HEK293 (cell line): ENCODE measurements around the gene SNAPC5.

Experiments used
- CTCF ChIA-PET: fragments of 350-600 bp; formaldehyde crosslinking; extraction: SDS; loops from one replicate; lab custom pipeline; 2021; ENCODE audit warnings: antibody characterized with exemption; lab: Yijun Ruan, JAX
- POLR2A ChIA-PET: fragments of 300-600 bp; formaldehyde crosslinking; extraction: SDS; loops from one replicate; lab custom pipeline; 2020; ENCODE audit warnings: antibody characterized with exemption, inconsistent platforms; lab: Yijun Ruan, JAX
- H3K27ac ChIP-seq: fragments of 200-500 bp; sonication (Bioruptor generic); 2 replicates; pipeline ENCODE4 v1.5.1; 2014; ENCODE audit warnings: low read depth, low read length, control low read depth, inconsistent platforms; ENCODE audit errors: extremely low read depth
- H3K36me3 ChIP-seq, 2 experiments: fragments of 200-500 bp in 1 of 2; sonication (Bioruptor generic) in 1 of 2; 1 replicate in 1 of 2; 2 replicates in 1 of 2; pipeline ENCODE4 v1.5.1; 2014 to 2017; ENCODE audit warnings: inconsistent platforms in 2 of 2, low read length in 2 of 2; ENCODE audit not compliant: control insufficient read depth in 2 of 2, insufficient read depth in 1 of 2
- H3K4me1 ChIP-seq: fragments of 200-500 bp; sonication (Bioruptor generic); 2 replicates; pipeline ENCODE4 v1.5.1; 2014; ENCODE audit warnings: mild to moderate bottlenecking, low read length, inconsistent platforms; ENCODE audit not compliant: control insufficient read depth, insufficient read depth
- H3K4me3 ChIP-seq: 2 replicates; pipeline ENCODE4 v1.5.1; 2011; ENCODE audit warnings: low read depth, mild to moderate bottlenecking, control low read depth, low read length, moderate library complexity
- H3K9me3 ChIP-seq: fragments of 200-500 bp; sonication (Bioruptor generic); 2 replicates; pipeline ENCODE4 v1.5.1; 2014; ENCODE audit warnings: low read depth, low read length, inconsistent platforms; ENCODE audit not compliant: control insufficient read depth, insufficient read depth
- BCL11B ChIP-seq: fragments of 450-650 bp; formaldehyde crosslinking; IDR thresholded peaks from 2 replicates; pipeline ENCODE4 v1.5.1; 2016; ENCODE audit warnings: low read depth, missing biosample characterization, missing genetic modification characterization
- EGR2 ChIP-seq: fragments of 450-650 bp; formaldehyde crosslinking; IDR thresholded peaks from 2 replicates; pipeline ENCODE4 v1.5.1; 2016; ENCODE audit warnings: low read depth, missing biosample characterization, missing genetic modification characterization
- FEZF1 ChIP-seq: fragments of 450-650 bp; formaldehyde crosslinking; IDR thresholded peaks from 2 replicates; pipeline ENCODE4 v1.5.1; 2016; ENCODE audit warnings: missing biosample characterization, missing genetic modification characterization
- GLI4 ChIP-seq: fragments of 450-650 bp; formaldehyde crosslinking; IDR thresholded peaks from 2 replicates; pipeline ENCODE4 v1.5.1; 2016; ENCODE audit warnings: missing biosample characterization, missing genetic modification characterization
- GLIS1 ChIP-seq: fragments of 450-650 bp; formaldehyde crosslinking; IDR thresholded peaks from 2 replicates; pipeline ENCODE4 v1.5.1; 2016; ENCODE audit warnings: missing biosample characterization, missing genetic modification characterization
- KLF10 ChIP-seq: fragments of 450-650 bp; IDR thresholded peaks from 2 replicates; pipeline ENCODE4 v1.5.1; 2018; ENCODE audit warnings: missing biosample characterization, mild to moderate bottlenecking, missing genetic modification characterization
- OVOL3 ChIP-seq: fragments of 450-650 bp; formaldehyde crosslinking; IDR thresholded peaks from 2 replicates; pipeline ENCODE4 v1.5.1; 2016; ENCODE audit warnings: missing biosample characterization, missing genetic modification characterization
- SETDB1 ChIP-seq: IDR thresholded peaks from one replicate; pipeline ENCODE4 v1.6.1; 2017; ENCODE audit warnings: mild to moderate bottlenecking, low read length, moderate library complexity, mixed read lengths; ENCODE audit not compliant: insufficient read length
- ZBTB17 ChIP-seq: fragments of 450-650 bp; formaldehyde crosslinking; IDR thresholded peaks from 2 replicates; pipeline ENCODE4 v1.5.1; 2016; ENCODE audit warnings: missing biosample characterization, missing genetic modification characterization
- ZBTB20 ChIP-seq: fragments of 450-650 bp; formaldehyde crosslinking; IDR thresholded peaks from 2 replicates; pipeline ENCODE4 v1.5.1; 2016; ENCODE audit warnings: missing biosample characterization, missing genetic modification characterization
- ZFP69B ChIP-seq: fragments of 450-650 bp; formaldehyde crosslinking; IDR thresholded peaks from 2 replicates; pipeline ENCODE4 v1.5.1; 2016; ENCODE audit warnings: missing biosample characterization, missing genetic modification characterization
- ZIC2 ChIP-seq: fragments of 450-650 bp; formaldehyde crosslinking; IDR thresholded peaks from 2 replicates; pipeline ENCODE4 v1.5.1; 2016; ENCODE audit warnings: missing biosample characterization, missing genetic modification characterization
- ZNF133 ChIP-seq: fragments of 450-650 bp; formaldehyde crosslinking; IDR thresholded peaks from 2 replicates; pipeline ENCODE4 v1.5.1; 2016; ENCODE audit warnings: missing biosample characterization, missing genetic modification characterization
- ZNF174 ChIP-seq: fragments of 450-650 bp; formaldehyde crosslinking; IDR thresholded peaks from 2 replicates; pipeline ENCODE4 v1.5.0; 2017; ENCODE audit warnings: missing biosample characterization, mild to moderate bottlenecking, missing genetic modification characterization
- ZNF214 ChIP-seq: fragments of 450-650 bp; formaldehyde crosslinking; IDR thresholded peaks from 2 replicates; pipeline ENCODE4 v1.5.1; 2017; ENCODE audit warnings: missing biosample characterization, mild to moderate bottlenecking, missing genetic modification characterization, borderline replicate concordance
- ZNF23 ChIP-seq: fragments of 450-650 bp; formaldehyde crosslinking; IDR thresholded peaks from 2 replicates; pipeline ENCODE4 v1.5.1; 2016; ENCODE audit warnings: missing biosample characterization, missing genetic modification characterization, borderline replicate concordance
- ZNF248 ChIP-seq: fragments of 450-650 bp; formaldehyde crosslinking; IDR thresholded peaks from 2 replicates; pipeline ENCODE4 v1.5.1; 2017; ENCODE audit warnings: missing biosample characterization, missing genetic modification characterization
- ZNF311 ChIP-seq: fragments of 450-650 bp; formaldehyde crosslinking; IDR thresholded peaks from 2 replicates; pipeline ENCODE4 v1.5.1; 2017; ENCODE audit warnings: missing biosample characterization, missing genetic modification characterization, borderline replicate concordance
- ZNF514 ChIP-seq: fragments of 450-650 bp; formaldehyde crosslinking; IDR thresholded peaks from 2 replicates; pipeline ENCODE4 v1.5.1; 2016; ENCODE audit warnings: missing biosample characterization, missing genetic modification characterization
- ZNF560 ChIP-seq: fragments of 450-650 bp; formaldehyde crosslinking; IDR thresholded peaks from 2 replicates; pipeline ENCODE4 v1.5.1; 2017; ENCODE audit warnings: missing biosample characterization, missing genetic modification characterization, borderline replicate concordance
- ZNF623 ChIP-seq: fragments of 450-650 bp; formaldehyde crosslinking; IDR thresholded peaks from 2 replicates; pipeline ENCODE4 v1.5.1; 2016; ENCODE audit warnings: missing biosample characterization, missing genetic modification characterization
- ZNF747 ChIP-seq: fragments of 450-650 bp; formaldehyde crosslinking; IDR thresholded peaks from 2 replicates; pipeline ENCODE4 v1.5.1; 2016; ENCODE audit warnings: missing biosample characterization, missing genetic modification characterization
- ZNF768 ChIP-seq: fragments of 450-650 bp; formaldehyde crosslinking; IDR thresholded peaks from 2 replicates; pipeline ENCODE4 v1.5.1; 2018; ENCODE audit warnings: missing biosample characterization, mild to moderate bottlenecking, missing genetic modification characterization
- TF ChIP-seq, protein P1 (sequence below): fragments of 450-650 bp; formaldehyde crosslinking; IDR thresholded peaks from 2 replicates; pipeline ENCODE4; 2016; ENCODE audit warnings: missing biosample characterization, missing genetic modification characterization
- TF ChIP-seq, protein P2 (sequence below): fragments of 450-650 bp; formaldehyde crosslinking; IDR thresholded peaks from 2 replicates; pipeline ENCODE4 v1.5.1; 2016; ENCODE audit warnings: missing biosample characterization, missing genetic modification characterization
- TF ChIP-seq, protein P3 (sequence below): fragments of 450-650 bp; formaldehyde crosslinking; IDR thresholded peaks from 2 replicates; pipeline ENCODE4 v1.5.1; 2016; ENCODE audit warnings: missing biosample characterization, missing genetic modification characterization, borderline replicate concordance
- TF ChIP-seq, protein P4 (sequence below): fragments of 450-650 bp; formaldehyde crosslinking; IDR thresholded peaks from 2 replicates; pipeline ENCODE4 v1.5.1; 2017; ENCODE audit warnings: missing biosample characterization, mild to moderate bottlenecking, missing genetic modification characterization, moderate library complexity

SNAPC5 gene

DNA sequence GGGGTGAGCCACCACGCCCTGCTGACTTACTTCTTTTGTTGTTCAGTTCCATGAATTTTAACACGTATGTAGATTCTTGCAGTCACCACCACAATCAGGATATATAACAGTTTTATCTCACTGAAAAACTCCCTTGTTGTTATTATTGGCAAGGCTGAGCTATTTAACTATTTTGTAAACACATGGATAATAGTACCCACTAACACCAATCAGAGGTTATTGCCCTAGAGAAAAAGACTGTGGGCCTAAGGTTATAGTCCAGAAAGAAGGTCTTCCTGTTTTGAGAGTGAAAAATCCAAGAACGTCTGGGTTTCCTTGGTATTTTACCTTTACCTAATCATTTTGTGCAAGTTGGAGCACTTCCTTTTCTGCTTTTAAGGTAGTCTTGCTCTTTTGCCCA is 17.0 kb upstream of the SNAPC5 start:
- Histone ChIP-seq H3K9me3 (no peaks in the 10 kb centered on the region), H3K36me3 (peaks cover 54 to 61% of the 10 kb centered on the region in 2 experiments), H3K4me1 (no peaks in the 10 kb centered on the region)
- TF ChIP-seq EGR2 (no peak), BCL11B (no peak), ZNF623 (tag by site-specific recombination) (no peak), GLI4 (tag by site-specific recombination) (no peak), ZNF560 (tag by site-specific recombination) (no peak), ZNF514 (tag by site-specific recombination) (no peak), ZNF747 (no peak), SETDB1 (no peak), ZNF23 (no peak)
- TF ChIP-seq, all 188 proteins: peak for 0
- H3K4me3 ChIP-seq: no peak overlapping the region
- CTCF ChIA-PET: interaction anchor here (0.7 kb wide), 1 partner anchor 321 kb away, joined by 5 read pairs; no protein-coding TSS in a partner anchor
- POLR2A ChIA-PET: interaction anchor here (0.7 to 2.0 kb wide), 2 partner anchors 10 to 221 kb away, joined by 3 to 6 read pairs; partner anchors contain the start of genes DIS3L, RPL4 and ZWILCH
- H3K27ac ChIP-seq: no peak overlapping the region

DNA sequence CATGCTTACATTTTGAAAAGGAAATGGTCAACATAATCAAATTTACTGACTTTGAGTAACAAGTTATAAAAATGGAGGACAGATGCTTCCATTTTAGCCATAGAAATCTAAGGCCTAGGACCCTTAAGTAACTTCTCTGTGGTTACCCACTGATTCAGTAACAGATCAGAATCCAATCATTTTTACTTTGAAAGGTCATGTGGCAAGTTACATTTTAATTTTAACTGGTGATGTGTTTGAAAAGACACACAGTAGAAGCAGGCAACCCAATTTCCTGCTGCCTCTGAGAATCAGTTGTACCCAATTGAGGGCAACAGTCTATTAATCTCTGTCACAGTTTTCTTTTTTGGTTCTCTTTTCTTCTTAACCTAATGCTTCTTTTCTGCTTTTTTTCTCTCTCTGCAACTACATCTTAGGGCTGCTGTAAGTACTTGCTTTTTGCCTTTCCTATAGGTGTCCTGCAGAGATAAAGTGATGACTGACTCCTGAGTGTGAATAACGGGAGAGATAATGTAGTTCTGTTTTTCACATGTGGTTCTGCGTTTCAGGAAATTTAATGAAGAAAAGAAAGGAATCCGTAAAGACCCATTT is 10.8 kb upstream of the SNAPC5 start:
- POLR2A ChIA-PET: no interaction called here
- no peaks in the 10 kb centered on the region for H3K9me3 ChIP-seq
- TF ChIP-seq ZNF133 (tag by site-specific recombination): no peak
- TF ChIP-seq ZNF248 (tag by site-specific recombination): no peak
- no peak for TF ChIP-seq ZNF214 (tag by site-specific recombination)
- TF ChIP-seq ZNF311 (tag by site-specific recombination): no peak
- TF ChIP-seq, protein P1, sequence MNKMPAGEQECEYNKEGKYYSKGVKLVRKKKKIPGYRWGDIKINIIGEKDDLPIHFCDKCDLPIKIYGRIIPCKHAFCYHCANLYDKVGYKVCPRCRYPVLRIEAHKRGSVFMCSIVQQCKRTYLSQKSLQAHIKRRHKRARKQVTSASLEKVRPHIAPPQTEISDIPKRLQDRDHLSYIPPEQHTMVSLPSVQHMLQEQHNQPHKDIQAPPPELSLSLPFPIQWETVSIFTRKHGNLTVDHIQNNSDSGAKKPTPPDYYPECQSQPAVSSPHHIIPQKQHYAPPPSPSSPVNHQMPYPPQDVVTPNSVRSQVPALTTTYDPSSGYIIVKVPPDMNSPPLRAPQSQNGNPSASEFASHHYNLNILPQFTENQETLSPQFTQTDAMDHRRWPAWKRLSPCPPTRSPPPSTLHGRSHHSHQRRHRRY: no peak
- TF ChIP-seq FEZF1 (tag by site-specific recombination): no peak
- no peak for TF ChIP-seq ZNF174 (tag by site-specific recombination)
- TF ChIP-seq ZNF768: no peak
- TF ChIP-seq, all 188 proteins: peak for 0
- Histone ChIP-seq H3K4me3 (no peak overlapping the region), H3K27ac (no peak overlapping the region), H3K36me3 (peaks cover 20 to 25% of the 10 kb centered on the region in 2 experiments), H3K4me1 (peaks cover 3% of the 10 kb centered on the region; the same call in 1 of the 2 replicates)
- CTCF ChIA-PET: interaction anchor here (2.2 to 3.0 kb wide), 2 partner anchors 10 to 11 kb away, joined by 10 to 23 read pairs; partner anchors contain the start of gene SNAPC5

DNA sequence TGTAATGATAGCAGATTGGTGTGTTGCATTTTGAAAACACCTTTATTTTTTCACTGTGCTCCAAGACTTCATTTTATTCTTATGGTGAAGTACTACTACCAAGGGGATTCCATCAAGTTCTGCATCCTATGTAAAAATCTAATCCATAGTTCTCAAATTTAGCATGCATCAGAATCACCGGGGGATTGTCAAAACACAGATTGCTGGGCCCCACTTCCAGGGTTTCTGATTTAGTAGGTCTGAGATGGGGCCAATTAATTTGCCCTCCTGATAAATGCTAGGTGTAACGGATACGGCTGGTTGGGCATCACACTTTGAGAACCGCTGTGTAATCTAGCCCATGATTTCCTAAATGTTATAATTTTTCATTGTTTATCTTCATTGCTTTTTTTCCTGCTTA is 8.3 kb upstream of the SNAPC5 start:
- TF ChIP-seq ZBTB20 (tag by site-specific recombination) (peak; percentile 99), ZBTB17 (tag by site-specific recombination) (peak; percentile 60), ZIC2 (tag by site-specific recombination) (no peak), OVOL3 (tag by site-specific recombination) (no peak), GLIS1 (tag by site-specific recombination) (no peak), ZFP69B (tag by site-specific recombination) (peak; percentile 50; the same call in 1 of the 2 replicates), KLF10 (tag by site-specific recombination) (0 out of 2 replicates have a peak, but pooled peaks have one; percentile 39)
- TF ChIP-seq, protein P2, sequence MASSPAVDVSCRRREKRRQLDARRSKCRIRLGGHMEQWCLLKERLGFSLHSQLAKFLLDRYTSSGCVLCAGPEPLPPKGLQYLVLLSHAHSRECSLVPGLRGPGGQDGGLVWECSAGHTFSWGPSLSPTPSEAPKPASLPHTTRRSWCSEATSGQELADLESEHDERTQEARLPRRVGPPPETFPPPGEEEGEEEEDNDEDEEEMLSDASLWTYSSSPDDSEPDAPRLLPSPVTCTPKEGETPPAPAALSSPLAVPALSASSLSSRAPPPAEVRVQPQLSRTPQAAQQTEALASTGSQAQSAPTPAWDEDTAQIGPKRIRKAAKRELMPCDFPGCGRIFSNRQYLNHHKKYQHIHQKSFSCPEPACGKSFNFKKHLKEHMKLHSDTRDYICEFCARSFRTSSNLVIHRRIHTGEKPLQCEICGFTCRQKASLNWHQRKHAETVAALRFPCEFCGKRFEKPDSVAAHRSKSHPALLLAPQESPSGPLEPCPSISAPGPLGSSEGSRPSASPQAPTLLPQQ (tag by site-specific recombination): peak; percentile 87
- TF ChIP-seq, protein P3, sequence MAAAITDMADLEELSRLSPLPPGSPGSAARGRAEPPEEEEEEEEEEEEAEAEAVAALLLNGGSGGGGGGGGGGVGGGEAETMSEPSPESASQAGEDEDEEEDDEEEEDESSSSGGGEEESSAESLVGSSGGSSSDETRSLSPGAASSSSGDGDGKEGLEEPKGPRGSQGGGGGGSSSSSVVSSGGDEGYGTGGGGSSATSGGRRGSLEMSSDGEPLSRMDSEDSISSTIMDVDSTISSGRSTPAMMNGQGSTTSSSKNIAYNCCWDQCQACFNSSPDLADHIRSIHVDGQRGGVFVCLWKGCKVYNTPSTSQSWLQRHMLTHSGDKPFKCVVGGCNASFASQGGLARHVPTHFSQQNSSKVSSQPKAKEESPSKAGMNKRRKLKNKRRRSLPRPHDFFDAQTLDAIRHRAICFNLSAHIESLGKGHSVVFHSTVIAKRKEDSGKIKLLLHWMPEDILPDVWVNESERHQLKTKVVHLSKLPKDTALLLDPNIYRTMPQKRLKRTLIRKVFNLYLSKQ (tag by site-specific recombination): no peak
- TF ChIP-seq, protein P4, sequence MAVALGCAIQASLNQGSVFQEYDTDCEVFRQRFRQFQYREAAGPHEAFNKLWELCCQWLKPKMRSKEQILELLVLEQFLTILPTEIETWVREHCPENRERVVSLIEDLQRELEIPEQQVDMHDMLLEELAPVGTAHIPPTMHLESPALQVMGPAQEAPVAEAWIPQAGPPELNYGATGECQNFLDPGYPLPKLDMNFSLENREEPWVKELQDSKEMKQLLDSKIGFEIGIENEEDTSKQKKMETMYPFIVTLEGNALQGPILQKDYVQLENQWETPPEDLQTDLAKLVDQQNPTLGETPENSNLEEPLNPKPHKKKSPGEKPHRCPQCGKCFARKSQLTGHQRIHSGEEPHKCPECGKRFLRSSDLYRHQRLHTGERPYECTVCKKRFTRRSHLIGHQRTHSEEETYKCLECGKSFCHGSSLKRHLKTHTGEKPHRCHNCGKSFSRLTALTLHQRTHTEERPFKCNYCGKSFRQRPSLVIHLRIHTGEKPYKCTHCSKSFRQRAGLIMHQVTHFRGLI (tag by site-specific recombination): peak; percentile 88; the same call in 1 of the 2 replicates
- ChIA-PET POLR2A (interaction anchor here (0.8 to 1.9 kb wide), 6 partner anchors 15 to 346 kb away, joined by 3 to 8 read pairs (median 4); partner anchors contain the start of genes MAP2K1 and SMAD6), CTCF (interaction anchor here (0.5 to 3.0 kb wide), 6 partner anchors 8 to 867 kb away, joined by 3 to 23 read pairs (median 4); partner anchors contain the start of gene SNAPC5)
- H3K27ac ChIP-seq: peak overlapping the region; percentile 86; the same call in 1 of the 2 replicates
- H3K4me3 ChIP-seq: peak overlapping the region; percentile 76
- no peaks in the 10 kb centered on the region for H3K9me3 ChIP-seq
- H3K36me3 ChIP-seq: peaks cover 32 to 44% of the 10 kb centered on the region in 2 experiments
- peaks cover 5% of the 10 kb centered on the region; the same call in 1 of the 2 replicates for H3K4me1 ChIP-seq
